Activated naive CD4-positive, alpha-beta T cell treated with anti-CD3 and anti-CD28 coated beads, Interleukin-2, amount 50 U/mL, for 16 hours (primary cell): ENCODE results near the gene CRADD.
"Not testable (repeated sequence)": the region's sequence is repeated elsewhere in the genome, so short reads cannot be mapped to it uniquely, and the experiment has no call there.

Experiments used
- DNase-seq: peaks from one replicate; pipeline ENCODE4 v3.0.0-alpha.2; 2020

Gene CRADD

GRCh38 chr12:93762059-93762719 is 85.0 kb downstream of the CRADD start:
- no peak for DNase-seq

GRCh38 chr12:93762912-93763553 is 85.9 kb downstream of the CRADD start:
- DNase-seq: no peak

GRCh38 chr12:93763746-93764147 is 86.6 kb downstream of the CRADD start:
- DNase-seq: no peak

- no peak for DNase-seq
These were observed 89.2 kb downstream of the CRADD start for GRCh38 chr12:93766371-93766770.

GRCh38 chr12:93766796-93767523 is 89.8 kb downstream of the CRADD start:
- DNase-seq: peak; percentile 25

GRCh38 chr12:93767524-93767863 is 90.3 kb downstream of the CRADD start:
- DNase-seq: no peak

- no peak for DNase-seq
These were observed 95.0 kb downstream of the CRADD start for GRCh38 chr12:93772003-93772700.

- DNase-seq: peak; percentile 70
These were observed 96.1 kb downstream of the CRADD start for GRCh38 chr12:93773122-93773871.

- no peak for DNase-seq
These were observed 99.4 kb downstream of the CRADD start for GRCh38 chr12:93776581-93777018.

- no peak for DNase-seq
These were observed 100.1 kb downstream of the CRADD start for GRCh38 chr12:93777254-93777653.

- no peak for DNase-seq
These were observed 101.1 kb downstream of the CRADD start for GRCh38 chr12:93778306-93778705.

- DNase-seq: no peak
These were observed 101.6 kb downstream of the CRADD start for GRCh38 chr12:93778766-93779165.

GRCh38 chr12:93780101-93780641 is 103.0 kb downstream of the CRADD start:
- no peak for DNase-seq

- peak; percentile 57 for DNase-seq
These were observed 103.7 kb downstream of the CRADD start for GRCh38 chr12:93780886-93781285.

GRCh38 chr12:93781961-93782360 is 104.8 kb downstream of the CRADD start:
- not testable (repeated sequence) for DNase-seq

- DNase-seq: no peak
These were observed 105.7 kb downstream of the CRADD start for GRCh38 chr12:93782853-93783252.

- peak; percentile 48 for DNase-seq
These were observed 106.7 kb downstream of the CRADD start for GRCh38 chr12:93783832-93784231.

GRCh38 chr12:93784339-93785086 is 107.3 kb downstream of the CRADD start:
- no peak for DNase-seq

GRCh38 chr12:93785249-93786010 is 108.3 kb downstream of the CRADD start:
- peak; percentile 49 for DNase-seq

- no peak for DNase-seq
These were observed 109.7 kb downstream of the CRADD start for GRCh38 chr12:93786656-93787397.
